ENCODE measurements around the gene LRP1B. TPM values are rescaled to one million over a fixed set of nuclear protein-coding genes. Genes with fewer than 3 reads are reported as not detected.
A peak's percentile ranks its signal among the peaks of the same experiment; 100 is the strongest.

Gene LRP1B
- total RNA-seq, 6 experiments from 2014 or later = 0.06 to 1.7 (median 0.15) TPM; not detected in 1

DNA sequence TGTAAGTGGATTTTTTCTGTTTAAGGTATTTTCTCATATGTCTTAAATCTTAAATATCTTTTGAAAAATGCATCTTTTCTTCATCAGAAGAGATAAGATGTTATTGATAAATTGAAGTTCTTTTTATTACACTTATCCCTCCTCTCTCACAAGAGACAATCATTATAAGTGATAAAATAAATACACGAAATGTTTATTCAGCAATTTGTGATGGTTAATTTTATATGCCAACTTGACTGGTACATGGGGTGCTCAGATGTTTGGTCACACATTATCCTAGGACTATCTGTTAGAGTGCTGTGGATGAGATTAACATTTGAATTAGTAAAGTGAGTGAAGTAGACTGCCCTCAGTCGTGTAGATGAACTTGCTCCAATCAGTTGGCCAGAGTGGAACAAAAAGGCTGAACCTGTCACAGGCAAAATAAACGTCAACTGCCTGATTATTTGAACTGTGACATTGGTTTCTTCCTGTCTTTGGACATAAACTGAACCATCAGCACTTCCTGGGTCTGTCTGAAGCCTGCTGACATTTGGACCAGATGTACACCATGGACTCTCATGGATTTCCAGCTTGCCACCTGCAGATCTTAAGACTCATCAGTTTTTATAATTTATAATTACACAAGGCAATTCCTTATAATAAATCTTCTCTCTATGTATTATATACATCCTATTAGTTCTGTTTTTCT is 1126.7 kb downstream of the LRP1B start:
- no peak for DNase-seq

DNA sequence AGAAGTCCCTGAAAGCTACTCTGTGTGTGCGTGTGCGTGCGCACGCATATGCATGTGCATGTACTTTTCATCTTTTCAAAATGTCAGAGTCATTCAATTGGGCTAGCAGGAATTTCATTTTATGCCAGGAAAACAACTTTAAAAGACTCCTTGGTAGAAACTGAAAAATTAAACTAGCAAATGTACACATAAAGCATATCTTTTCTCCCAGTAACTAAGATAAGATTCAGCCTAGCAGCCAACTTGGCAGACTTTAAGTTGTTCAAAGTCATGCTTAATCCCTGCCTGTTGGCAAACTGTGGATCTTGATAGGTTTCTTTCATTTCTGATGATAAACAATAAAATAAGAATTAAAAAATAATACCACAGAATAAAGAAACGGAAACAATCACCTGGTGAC is 1129.1 kb downstream of the LRP1B start:
- ATAC-seq = no peak
- no peaks in the 10 kb centered on the region for H3K4me1 ChIP-seq
- no peaks in the 10 kb centered on the region for H3K36me3 ChIP-seq
- no peak for DNase-seq
- H3K9me3 ChIP-seq = no peaks in the 10 kb centered on the region
- no peak overlapping the region for H3K4me3 ChIP-seq
- H3K27ac ChIP-seq = no peak overlapping the region
- WGBS (ENCODE audit: insufficient coverage, low coverage, low lambda C conversion rate, missing lambda C conversion rate) = 87% methylated on average over 5 of the region's 5 CpGs
- TF ChIP-seq, protein P1, sequence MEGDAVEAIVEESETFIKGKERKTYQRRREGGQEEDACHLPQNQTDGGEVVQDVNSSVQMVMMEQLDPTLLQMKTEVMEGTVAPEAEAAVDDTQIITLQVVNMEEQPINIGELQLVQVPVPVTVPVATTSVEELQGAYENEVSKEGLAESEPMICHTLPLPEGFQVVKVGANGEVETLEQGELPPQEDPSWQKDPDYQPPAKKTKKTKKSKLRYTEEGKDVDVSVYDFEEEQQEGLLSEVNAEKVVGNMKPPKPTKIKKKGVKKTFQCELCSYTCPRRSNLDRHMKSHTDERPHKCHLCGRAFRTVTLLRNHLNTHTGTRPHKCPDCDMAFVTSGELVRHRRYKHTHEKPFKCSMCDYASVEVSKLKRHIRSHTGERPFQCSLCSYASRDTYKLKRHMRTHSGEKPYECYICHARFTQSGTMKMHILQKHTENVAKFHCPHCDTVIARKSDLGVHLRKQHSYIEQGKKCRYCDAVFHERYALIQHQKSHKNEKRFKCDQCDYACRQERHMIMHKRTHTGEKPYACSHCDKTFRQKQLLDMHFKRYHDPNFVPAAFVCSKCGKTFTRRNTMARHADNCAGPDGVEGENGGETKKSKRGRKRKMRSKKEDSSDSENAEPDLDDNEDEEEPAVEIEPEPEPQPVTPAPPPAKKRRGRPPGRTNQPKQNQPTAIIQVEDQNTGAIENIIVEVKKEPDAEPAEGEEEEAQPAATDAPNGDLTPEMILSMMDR (IDR thresholded peaks at IDR 0.05) = no peak
- TF ChIP-seq POLR2A (IDR thresholded peaks at IDR 0.05) = no peak
- intact Hi-C loops (cut with DNase I) = no loop called here
- H3K27me3 ChIP-seq = no peaks in the 10 kb centered on the region

More for the DNA sequence above, 1126.7 kb downstream of the LRP1B start:
- no peaks in the 10 kb centered on the region for H3K27me3 ChIP-seq
- H3K27ac ChIP-seq = no peak overlapping the region
- TF ChIP-seq POLR2A (IDR thresholded peaks at IDR 0.05) = no peak
- TF ChIP-seq, protein P1 (IDR thresholded peaks at IDR 0.05) = no peak
- ATAC-seq = no peak
- 29% methylated on average over 3 of the region's 3 CpGs for WGBS (ENCODE audit: insufficient coverage, low coverage, low lambda C conversion rate, missing lambda C conversion rate)
- no peaks in the 10 kb centered on the region for H3K4me1 ChIP-seq
- H3K9me3 ChIP-seq = no peaks in the 10 kb centered on the region
- no peaks in the 10 kb centered on the region for H3K36me3 ChIP-seq
- intact Hi-C loops (cut with DNase I) = no loop called here
- no peak overlapping the region for H3K4me3 ChIP-seq

DNA sequence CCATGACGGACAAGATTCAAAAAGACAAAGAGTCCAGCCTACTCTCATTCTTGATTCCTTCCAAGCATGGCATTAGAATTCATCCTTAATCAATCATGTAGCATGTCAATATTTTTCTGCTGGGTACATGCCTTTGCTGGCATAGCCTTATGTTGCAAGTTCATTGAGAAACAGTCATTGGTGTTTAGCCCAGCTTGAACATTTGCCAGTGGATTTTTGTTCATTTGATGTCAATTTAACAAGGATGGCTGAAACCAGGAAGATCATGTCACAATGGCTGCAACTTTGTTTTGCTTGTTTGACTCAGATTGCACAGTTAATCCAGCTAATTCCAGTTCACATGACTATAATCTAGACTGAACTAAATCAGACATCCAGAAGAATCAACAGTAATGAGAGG is 1132.2 kb downstream of the LRP1B start:
- DNase-seq = no peak
- no peaks in the 10 kb centered on the region for H3K4me1 ChIP-seq
- 43% methylated on average over 1 of the region's 1 CpG for WGBS (ENCODE audit: insufficient coverage, low coverage, low lambda C conversion rate, missing lambda C conversion rate)
- no peaks in the 10 kb centered on the region for H3K27me3 ChIP-seq
- no peaks in the 10 kb centered on the region for H3K9me3 ChIP-seq
- TF ChIP-seq, protein P1 (IDR thresholded peaks at IDR 0.05) = no peak
- TF ChIP-seq POLR2A (IDR thresholded peaks at IDR 0.05) = no peak
- intact Hi-C loops (cut with DNase I) = no loop called here
- no peaks in the 10 kb centered on the region for H3K36me3 ChIP-seq
- ATAC-seq = peak in 1 of 4 donors; percentile 66
- no peak overlapping the region for H3K4me3 ChIP-seq
- H3K27ac ChIP-seq = no peak overlapping the region

DNA sequence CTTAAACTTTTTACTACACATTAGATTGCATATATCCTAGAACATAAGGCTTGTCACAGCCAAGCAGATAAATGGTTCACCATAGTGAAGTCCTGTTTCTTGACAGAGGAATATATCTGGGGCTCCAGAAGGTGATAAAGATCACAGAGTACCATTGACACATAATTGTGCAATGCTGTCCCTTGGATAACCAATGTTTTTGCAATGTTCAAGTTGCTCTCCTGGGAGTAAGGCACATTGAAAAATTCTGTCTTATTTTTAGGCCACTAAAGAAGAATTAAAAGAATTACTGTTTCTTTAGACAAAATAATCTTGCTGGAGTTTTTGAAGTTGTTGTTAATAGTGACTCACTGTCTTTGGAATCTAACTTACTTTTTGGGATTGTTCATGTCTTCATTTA is 1132.8 kb downstream of the LRP1B start:
- no peaks in the 10 kb centered on the region for H3K4me1 ChIP-seq
- intact Hi-C loops (cut with DNase I) = no loop called here
- H3K9me3 ChIP-seq = no peaks in the 10 kb centered on the region

More for the DNA sequence above, 1132.8 kb downstream of the LRP1B start:
- DNase-seq (no peak), ATAC-seq (peak in 1 of 4 donors; percentile 39)
- no peaks in the 10 kb centered on the region for H3K27me3 ChIP-seq
- no peak for TF ChIP-seq POLR2A (IDR thresholded peaks at IDR 0.05)
- TF ChIP-seq, protein P1 (IDR thresholded peaks at IDR 0.05) = no peak
- H3K4me3 ChIP-seq = no peak overlapping the region
- no peak overlapping the region for H3K27ac ChIP-seq
- no peaks in the 10 kb centered on the region for H3K36me3 ChIP-seq

Measured in right lobe of liver (tissue), 6 donors.